K562 (cell line): ENCODE results near the gene PLXNA2. TPM values are rescaled to one million over a fixed set of nuclear protein-coding genes. Genes with fewer than 3 reads are reported as not detected.

ENCODE experiments used
- ATAC-seq: fragments of 200-7000 bp; cut with Tn5 transposase; 3 replicates; pipeline ENCODE4 v1.9.1; 2020; ENCODE audit warnings: moderate library complexity
- BruUV-seq: library from RNA; stranded (reverse); fragments of 400-500 nt; replicated peaks from 2 replicates; lab custom pipeline; 2021; lab: Mats Ljungman, UMichigan
- CTCF ChIA-PET: fragments of 300-600 bp; formaldehyde crosslinking; extraction: SDS; loops from one replicate; lab custom pipeline; 2021; ENCODE audit warnings: low intra/inter-chr PET ratio; lab: Yijun Ruan, JAX
- POLR2A ChIA-PET: fragments of 300-600, 350-650 bp; sonication (Branson Sonifier 250); formaldehyde crosslinking; extraction: SDS; loops from one replicate; lab custom pipeline; 2021; ENCODE audit warnings: antibody characterized with exemption, inconsistent platforms; lab: Yijun Ruan, JAX
- DNase-seq, 4 experiments: peaks; one replicate each; pipeline versions ENCODE4 v3.0.0 to v3.0.0-alpha.2; 2011 to 2018; ENCODE audit warnings: low spot score in 3 of 4, mixed read lengths in 3 of 4; ENCODE audit errors: extremely low read depth in 1 of 4
- FAIRE-seq: peaks from 2 replicates; lab custom pipeline; 2011; peaks lifted over from hg19 to GRCh38; lab: Jason Lieb, UNC
- H2AFZ ChIP-seq: 2 replicates; pipeline ENCODE4 v1.6.0; 2011; ENCODE audit warnings: low read depth, low read length, control low read depth, inconsistent platforms
- H3K27ac ChIP-seq: fragments of 200-600 bp; 3 replicates; pipeline ENCODE4 v1.8.0; 2011; ENCODE audit warnings: low read depth, mild to moderate bottlenecking, control low read depth, inconsistent platforms, low read length, moderate library complexity, mixed read lengths; ENCODE audit errors: extremely low read depth
- H3K27me3 ChIP-seq, 2 experiments: fragments of 300-600 bp in 1 of 2; 2 replicates in 1 of 2; 3 replicates in 1 of 2; pipeline versions ENCODE4 v1.6.0 to v1.8.0; 2011; ENCODE audit warnings: inconsistent platforms in 2 of 2, low read length in 2 of 2, mild to moderate bottlenecking in 1 of 2, mixed read lengths in 1 of 2, moderate library complexity in 1 of 2; ENCODE audit not compliant: control insufficient read depth in 2 of 2, insufficient read depth in 2 of 2
- H3K36me3 ChIP-seq: fragments of 300-600 bp; 3 replicates; pipeline ENCODE4 v1.8.0; 2011; ENCODE audit warnings: mild to moderate bottlenecking, low read length, inconsistent platforms; ENCODE audit not compliant: control insufficient read depth, insufficient read depth
- H3K4me1 ChIP-seq, 2 experiments: fragments of 200-600 bp in 1 of 2; replicated peaks in 1 of 2; 2 replicates in 1 of 2; 3 replicates in 1 of 2; pipeline versions ENCODE4 v1.5.1 to v1.8.0; 2011; ENCODE audit warnings: inconsistent platforms in 2 of 2, low read length in 2 of 2, mild to moderate bottlenecking in 1 of 2, mixed read lengths in 1 of 2, moderate library complexity in 1 of 2; ENCODE audit not compliant: control insufficient read depth in 2 of 2, insufficient read depth in 2 of 2
- H3K4me2 ChIP-seq: 2 replicates; pipeline ENCODE4 v1.6.1; 2011; ENCODE audit warnings: low read length, control low read depth, inconsistent platforms, mixed read lengths; ENCODE audit not compliant: insufficient read depth
- H3K4me3 ChIP-seq: fragments of 200-600 bp; sonication (generic), shearing (Covaris generic); 2 replicates; pipeline ENCODE4 v1.5.1; 2016; ENCODE audit warnings: control low read depth, inconsistent platforms
- H3K79me2 ChIP-seq: fragments of 200-600 bp; 3 replicates; pipeline ENCODE4 v1.8.0; 2011; ENCODE audit warnings: low read length, inconsistent platforms; ENCODE audit not compliant: control insufficient read depth, insufficient read depth
- H3K9ac ChIP-seq, 2 experiments: 2 replicates each; pipeline versions ENCODE4 v1.6.0 to v1.6.1; 2011; ENCODE audit warnings: low read depth in 2 of 2, low read length in 2 of 2, control low read depth in 1 of 2, inconsistent platforms in 1 of 2, mild to moderate bottlenecking in 1 of 2, mixed read lengths in 1 of 2; ENCODE audit not compliant: insufficient read depth in 1 of 2
- H3K9me1 ChIP-seq: one replicate; pipeline ENCODE4 v1.6.0; 2011; ENCODE audit warnings: inconsistent platforms, mild to moderate bottlenecking, low read length, moderate library complexity; ENCODE audit not compliant: control insufficient read depth, insufficient read depth
- H3K9me3 ChIP-seq: replicated peaks from 2 replicates; pipeline ENCODE4 v1.5.1; 2011; ENCODE audit warnings: low read depth, low read length, inconsistent platforms; ENCODE audit not compliant: control insufficient read depth, insufficient read depth
- H4K20me1 ChIP-seq: replicated peaks from 2 replicates; pipeline ENCODE4 v1.6.1; 2011; ENCODE audit warnings: low read length, inconsistent platforms, mixed read lengths; ENCODE audit not compliant: control insufficient read depth, insufficient read depth
- BRF2 ChIP-seq: IDR thresholded peaks from 3 replicates; pipeline ENCODE4 v1.6.1; 2011; ENCODE audit warnings: borderline replicate concordance, mild to moderate bottlenecking; ENCODE audit not compliant: insufficient read length, insufficient read depth
- CHD4 ChIP-seq: fragments of 200-600 bp; sonication (generic); IDR thresholded peaks from 3 replicates; pipeline ENCODE4 v1.6.1; 2012; ENCODE audit warnings: low read depth, mild to moderate bottlenecking, mixed read lengths, low read length, inconsistent platforms; ENCODE audit not compliant: insufficient read depth, insufficient replicate concordance, poor library complexity, severe bottlenecking
- ETV1 ChIP-seq: fragments of 450-650 bp; conservative IDR thresholded peaks from 2 replicates; pipeline ENCODE4 v1.6.1; 2016; ENCODE audit warnings: missing genetic modification characterization, control low read depth, low read depth, missing compliant biosample characterization
- KLF10 ChIP-seq: fragments of 250-450 bp; sonication (Bioruptor Pico); IDR thresholded peaks from 2 replicates; pipeline ENCODE4 v1.6.1; 2021; ENCODE audit warnings: matching md5 sums
- MLLT1 ChIP-seq, 2 experiments: fragments of 450-650 bp; IDR thresholded peaks; 2 replicates each; pipeline ENCODE4 v1.6.1; 2016
- NFE2L1 ChIP-seq: fragments of 450-650 bp; IDR thresholded peaks from 2 replicates; pipeline ENCODE4 v1.6.1; 2016; ENCODE audit warnings: missing genetic modification characterization, low read depth, mild to moderate bottlenecking, missing compliant biosample characterization, moderate library complexity, borderline replicate concordance
- SMAD4 ChIP-seq: fragments of 250-450 bp; sonication (Bioruptor Pico); conservative IDR thresholded peaks from 2 replicates; pipeline ENCODE4 v1.8.0; 2021; ENCODE audit warnings: inconsistent platforms, mild to moderate bottlenecking, moderate library complexity
- STAT5A ChIP-seq: IDR thresholded peaks from 2 replicates; pipeline ENCODE4 v1.6.1; 2012; ENCODE audit warnings: low read length, inconsistent platforms, borderline replicate concordance
- TGIF2 ChIP-seq: sonication (generic); formaldehyde crosslinking; IDR thresholded peaks from 2 replicates; pipeline ENCODE4 v1.8.1; 2022; ENCODE audit warnings: mild to moderate bottlenecking, missing genetic modification reagents, moderate library complexity
- ZNF408 ChIP-seq: fragments of 250-450 bp; sonication (Bioruptor Pico); IDR thresholded peaks from 2 replicates; pipeline ENCODE4 v1.4.0; 2020; ENCODE audit warnings: low read depth, mild to moderate bottlenecking, moderate library complexity
- ZNF584 ChIP-seq: fragments of 200-800 bp; sonication (Bioruptor generic); IDR thresholded peaks from 2 replicates; pipeline ENCODE4 v1.6.1; 2016; ENCODE audit warnings: low read depth, mild to moderate bottlenecking, missing genetic modification characterization, missing compliant biosample characterization
- in situ Hi-C: fragments of 300-500 bp; cut with MboI; formaldehyde crosslinking; loops from 4 replicates; pipeline ENCODE4 v1.15.0; 2018; ENCODE audit warnings: inconsistent platforms, mixed read lengths
- intact Hi-C: fragments of 100-400 bp; cut with micrococcal nuclease; formaldehyde crosslinking; loops from 2 replicates; pipeline ENCODE4 v1.14.2; 2022
- polyA plus RNA-seq, 8 experiments: library from polyadenylated mRNA; depleted of rRNA in 4 of 8; stranded (reverse) in 5 of 8; unstranded in 3 of 8; fragments of >200 nt; fragmentation: Nextera tagmentation in 2 of 8; fragmentation: Illumina TruSeq in 1 of 8; extraction: Ambion mirVana in 2 of 8; extraction: Trizol in 1 of 8; gene quantifications; 2 replicates each; pipeline versions ENCODE4 v1.2.1 to v1.2.3, GENCODE V29; 2011 to 2014; ENCODE audit warnings: inconsistent platforms in 1 of 8, missing spikeins in 1 of 8
- total RNA-seq, 7 experiments: library from RNA; depleted of rRNA in 6 of 7; stranded (reverse); fragments of >200 nt in 6 of 7; fragmentation: Illumina TruSeq in 2 of 7; extraction: Trizol in 2 of 7; gene quantifications; 2 replicates each; pipeline versions ENCODE4 v1.2.1 to v1.2.3, GENCODE V29; 2011 to 2021; ENCODE audit warnings: low replicate concordance in 1 of 7

PLXNA2 gene
- total and polyA plus RNA-seq, 9 of the 15 experiments (the other 6 are each of a cell fraction or from before 2014, with no cell fraction given), result 0.01 to 1.3 (median 0.32) TPM

- Histone ChIP-seq H2AFZ (no peak overlapping the region), H3K27ac (no peak overlapping the region), H3K36me3 (no peaks in the 10 kb centered on the region), H3K9me3 (no peaks in the 10 kb centered on the region), H3K4me3 (no peak overlapping the region), H3K4me1 (no peaks in the 10 kb centered on the region; a peak in 1 of 5 replicates), H3K9ac (no peak overlapping the region), H3K9me1 (no peaks in the 10 kb centered on the region), H4K20me1 (no peaks in the 10 kb centered on the region), H3K4me2 (no peak overlapping the region), H3K79me2 (no peaks in the 10 kb centered on the region), H3K27me3 (peaks cover 18 to 52% of the 10 kb centered on the region in 2 experiments; a peak in 4 of 5 replicates)
- BruUV-seq, result no TSS peak
- intact Hi-C loops, result no loop called here
- DNase-seq (no peak), ATAC-seq (no peak), FAIRE-seq (no peak)
- ChIA-PET CTCF (no interaction called here), POLR2A (no interaction called here)
- in situ Hi-C loops, result loop anchor here (25.0 kb wide), 1 partner anchor 1212 kb away; no protein-coding TSS in a partner anchor
- no peak for TF ChIP-seq MLLT1 (IDR thresholded peaks at IDR 0.05)
- TF ChIP-seq ETV1 (tag), result no peak
- TF ChIP-seq TGIF2 (CRISPR knock-in tag), result no peak
- TF ChIP-seq NFE2L1, result no peak
- TF ChIP-seq STAT5A, result no peak
- no peak for TF ChIP-seq BRF2
- no peak for TF ChIP-seq SMAD4 (CRISPR knock-in tag)
- TF ChIP-seq ZNF584 (CRISPR knock-in tag), result no peak
- no peak for TF ChIP-seq ZNF408 (CRISPR knock-in tag)
- no peak for TF ChIP-seq KLF10
- TF ChIP-seq CHD4, result no peak
Measured at GRCh38 chr1:207999972-208000371, 244.2 kb downstream of the PLXNA2 start.
